RWPE1 (cell line): Measurements from ENCODE around the gene RPF1.

ENCODE experiments used
- CTCF ChIA-PET: fragments of 350-600 bp; sonication (Branson Sonifier 250); formaldehyde crosslinking; extraction: SDS; loops from one replicate; lab custom pipeline; 2021; lab: Yijun Ruan, JAX
- POLR2A ChIA-PET: fragments of 400-600 bp; formaldehyde crosslinking; extraction: SDS; loops from one replicate; lab custom pipeline; 2020; ENCODE audit warnings: antibody characterized with exemption; ENCODE audit not compliant: low non-redundant PET; lab: Yijun Ruan, JAX
- DNase-seq: peaks from one replicate; pipeline ENCODE4 v3.0.0; 2012; ENCODE audit warnings: low spot score
- H3K27ac ChIP-seq: fragments of 450-650 bp; 2 replicates; pipeline ENCODE4 v1.5.1; 2017
- CTCF ChIP-seq: fragments of 450-650 bp; conservative IDR thresholded peaks from 2 replicates; pipeline ENCODE4 v1.5.1; 2017; ENCODE audit warnings: low read depth, mild to moderate bottlenecking

RPF1 gene

GRCh38 chr1:84509029-84509428 is 30.0 kb downstream of the RPF1 start:
- ChIA-PET POLR2A (no interaction called here), CTCF (no interaction called here)
- no peak for DNase-seq
- H3K27ac ChIP-seq: no peak overlapping the region
- no peak for TF ChIP-seq CTCF

- no peak overlapping the region for H3K27ac ChIP-seq
- ChIA-PET POLR2A (no interaction called here), CTCF (interaction anchor here (0.6 to 0.7 kb wide), 2 partner anchors 101 to 435 kb away, joined by 3 to 4 read pairs; no protein-coding TSS in a partner anchor)
- TF ChIP-seq CTCF: no peak
- no peak for DNase-seq
These were observed 31.1 kb downstream of the RPF1 start for GRCh38 chr1:84510165-84510564.

- DNase-seq: no peak
- ChIA-PET POLR2A (no interaction called here), CTCF (no interaction called here)
- TF ChIP-seq CTCF: no peak
- H3K27ac ChIP-seq: no peak overlapping the region
These were observed 31.6 kb downstream of the RPF1 start for GRCh38 chr1:84510668-84511067.

- TF ChIP-seq CTCF: no peak
- ChIA-PET POLR2A (no interaction called here), CTCF (no interaction called here)
These were observed 45.5 kb downstream of the RPF1 start for GRCh38 chr1:84524590-84524989.

GRCh38 chr1:84525779-84526178 is 46.7 kb downstream of the RPF1 start:
- POLR2A ChIA-PET: no interaction called here
- DNase-seq: no peak
- CTCF ChIA-PET: no interaction called here
- TF ChIP-seq CTCF: no peak
- no peak overlapping the region for H3K27ac ChIP-seq

More at GRCh38 chr1:84524590-84524989, 45.5 kb downstream of the RPF1 start:
- no peak overlapping the region for H3K27ac ChIP-seq
- DNase-seq: no peak

GRCh38 chr1:84538599-84538998 is 59.5 kb downstream of the RPF1 start:
- no peak overlapping the region for H3K27ac ChIP-seq
- no peak for TF ChIP-seq CTCF
- POLR2A ChIA-PET: no interaction called here
- DNase-seq: no peak
- CTCF ChIA-PET: no interaction called here

- ChIA-PET POLR2A (no interaction called here), CTCF (no interaction called here)
- H3K27ac ChIP-seq: no peak overlapping the region
- no peak for TF ChIP-seq CTCF
- no peak for DNase-seq
These were observed 60.9 kb downstream of the RPF1 start for GRCh38 chr1:84539972-84540371.
